SK-MEL-5 (cell line): Measurements from ENCODE around the gene CTAG1A. TPM values are rescaled to one million over a fixed set of nuclear protein-coding genes. Genes with fewer than 3 reads are reported as not detected.
"Not testable (repeated sequence)": the region's sequence is repeated elsewhere in the genome, so short reads cannot be mapped to it uniquely, and the experiment has no call there.

Experiments
- DNase-seq: peaks from one replicate; pipeline ENCODE4 v3.0.0-alpha.2; 2016; ENCODE audit warnings: low read depth, low spot score
- in situ Hi-C: cut with HindIII; loops from 2 replicates; pipeline ENCODE4 v1.10.0; 2016; ENCODE audit warnings: low sequenced_read_pairs, high pct_unique_total_duplicates, low pct_unique_long_range_greater_than_20kb
- small RNA-seq, 2 experiments: library from RNA; depleted of rRNA; stranded (forward); fragments of <200 nt; gene quantifications; one replicate each; pipeline ENCODE3, GENCODE V24; 2014
- total RNA-seq: library from RNA; depleted of rRNA; stranded (reverse); fragments of >200 nt; shearing (Covaris generic); gene quantifications from 2 replicates; pipeline ENCODE4 v1.2.3, GENCODE V29; 2014; rRNA removed

Gene CTAG1A
- total RNA-seq, 1 experiment from 2014 or later: not detected

- no peak for DNase-seq
- in situ Hi-C loops: no loop called here
These were observed 18.0 kb downstream of the CTAG1A start for GRCh38 chrX:154602766-154603437.

GRCh38 chrX:154603438-154604430 lies 18.8 kb downstream of the CTAG1A start:
- in situ Hi-C loops: no loop called here
- DNase-seq: no peak

GRCh38 chrX:154605566-154605965 lies 20.6 kb downstream of the CTAG1A start:
- no peak for DNase-seq
- in situ Hi-C loops: no loop called here

- no peak for DNase-seq
- in situ Hi-C loops: no loop called here
These were observed 22.4 kb downstream of the CTAG1A start for GRCh38 chrX:154607370-154607769.

- DNase-seq, in situ Hi-C loops: not testable (repeated sequence)
These were observed 23.0 kb downstream of the CTAG1A start for GRCh38 chrX:154607976-154608375.

- DNase-seq, in situ Hi-C loops: not testable (repeated sequence)
These were observed 23.9 kb downstream of the CTAG1A start for GRCh38 chrX:154608823-154609222.

- in situ Hi-C loops, DNase-seq: not testable (repeated sequence)
These were observed 26.2 kb downstream of the CTAG1A start for GRCh38 chrX:154611146-154611545.

- in situ Hi-C loops, DNase-seq: not testable (repeated sequence)
These were observed 28.7 kb downstream of the CTAG1A start for GRCh38 chrX:154613586-154613985.

GRCh38 chrX:154619182-154619581 lies 34.2 kb downstream of the CTAG1A start, which contains the start of gene CTAG1B:
CTAG1B (minus strand) TSS chrX:154619282; CDS start chrX:154619218, 64 bp downstream.
- DNase-seq, in situ Hi-C loops: not testable (repeated sequence)

GRCh38 chrX:154620767-154621414 lies 36.0 kb downstream of the CTAG1A start:
- DNase-seq, in situ Hi-C loops: not testable (repeated sequence)

- DNase-seq, in situ Hi-C loops: not testable (repeated sequence)
These were observed 44.0 kb downstream of the CTAG1A start for GRCh38 chrX:154628960-154629359.

GRCh38 chrX:154630949-154631348 lies 46.0 kb downstream of the CTAG1A start:
- DNase-seq, in situ Hi-C loops: not testable (repeated sequence)

GRCh38 chrX:154633661-154634060 lies 48.7 kb downstream of the CTAG1A start:
- in situ Hi-C loops, DNase-seq: not testable (repeated sequence)

Small RNA genes within 50 kb of the gene (small RNA-seq; reads per million reads assigned to genes)
- gene AC244090.1: 0 reads per million in 2 experiments
- 0 reads per million in 2 experiments for gene AC244107.2

Other genes with a start within 250 kb of the CTAG1A start
- 108 and 138 TPM in 2 replicates for gene FLNA, start 210.5 kb upstream of the CTAG1A start, total RNA-seq
- gene EMD, start 205.8 kb upstream of the CTAG1A start, total RNA-seq: 15.4 and 21.3 TPM in 2 replicates
- 3,421 and 3,578 TPM in 2 replicates for gene RPL10, start 186.8 kb upstream of the CTAG1A start, total RNA-seq
- gene DNASE1L1, start 175.9 kb upstream of the CTAG1A start, total RNA-seq: 53.4 and 56.8 TPM in 2 replicates
- gene TAFAZZIN, start 173.6 kb upstream of the CTAG1A start, total RNA-seq: 17.6 and 25.3 TPM in 2 replicates
- 88.8 and 93.6 TPM in 2 replicates for gene ATP6AP1, start 156.5 kb upstream of the CTAG1A start, total RNA-seq
- gene GDI1, start 148.0 kb upstream of the CTAG1A start, total RNA-seq: 48.8 and 61.9 TPM in 2 replicates
- 83.0 and 85.2 TPM in 2 replicates for gene FAM50A, start 141.0 kb upstream of the CTAG1A start, total RNA-seq
- gene PLXNA3, start 126.9 kb upstream of the CTAG1A start, total RNA-seq: not detected in 2 replicates
- 47.7 and 58.6 TPM in 2 replicates for gene LAGE3, start 105.9 kb upstream of the CTAG1A start, total RNA-seq
- 58.3 and 64.6 TPM in 2 replicates for gene UBL4A, start 98.5 kb upstream of the CTAG1A start, total RNA-seq
- 9.8 and 11.9 TPM in 2 replicates for gene SLC10A3, start 94.5 kb upstream of the CTAG1A start, total RNA-seq
- 25.6 and 28.1 TPM in 2 replicates for gene FAM3A, start 68.9 kb upstream of the CTAG1A start, total RNA-seq
- 39.1 and 52.7 TPM in 2 replicates for gene G6PD, start 38.3 kb upstream of the CTAG1A start, total RNA-seq
- 12.3 and 15.0 TPM in 2 replicates for gene IKBKG, start 37.5 kb upstream of the CTAG1A start, total RNA-seq
- gene CTAG1B, start 34.1 kb downstream of the CTAG1A start, total RNA-seq: not detected in 2 replicates
- 0.29 and 1.0 TPM in 2 replicates for gene CTAG2, start 68.4 kb downstream of the CTAG1A start, total RNA-seq
- 0.40 and 0.61 TPM in 2 replicates for gene GAB3, start 165.9 kb downstream of the CTAG1A start, total RNA-seq
- gene DKC1, start 177.7 kb downstream of the CTAG1A start, total RNA-seq: 54.4 and 61.9 TPM in 2 replicates
- gene MPP1, start 220.4 kb downstream of the CTAG1A start, total RNA-seq: 7.6 and 7.9 TPM in 2 replicates
- not detected in 2 replicates for gene SMIM9, start 249.5 kb downstream of the CTAG1A start, total RNA-seq